ENCODE results near the gene PIK3CA. TPM values are rescaled to one million over a fixed set of nuclear protein-coding genes. Genes with fewer than 3 reads are reported as not detected.

The PIK3CA gene
- total RNA-seq, 2 experiments from 2014 or later = 57.1 to 63.1 TPM

GRCh38 chr3:179174316-179174715, 26.2 kb downstream of the PIK3CA start:
- no peaks in the 10 kb centered on the region for H3K36me3 ChIP-seq (ENCODE audit: insufficient read depth, low read length)
- CTCF ChIA-PET = no interaction called here
- peaks cover 3% of the 10 kb centered on the region for H3K4me1 ChIP-seq (ENCODE audit: insufficient read depth, low read length)
- peaks cover 15% of the 10 kb centered on the region for H3K9me3 Mint-ChIP-seq
- H3K27ac ChIP-seq (ENCODE audit: low read depth in 1 of 2, low read length in 2 of 2) = no peak overlapping the region
- no peak for TF ChIP-seq CTCF (IDR thresholded peaks at IDR 0.05)
- H3K27ac Mint-ChIP-seq = no peak overlapping the region
- H3K9me3 ChIP-seq (ENCODE audit: control insufficient read depth in 1 of 2, insufficient read depth in 1 of 2, low read length in 2 of 2) = no peaks in the 10 kb centered on the region
- POLR2A ChIA-PET = interaction anchor here (1.6 kb wide), 1 partner anchor 12 kb away, joined by 4 read pairs; no protein-coding TSS in a partner anchor
- no peak for DNase-seq
- H3K36me3 Mint-ChIP-seq (ENCODE audit: low read depth) = peaks cover 21% of the 10 kb centered on the region
- no peaks in the 10 kb centered on the region for H3K27me3 ChIP-seq (ENCODE audit: control insufficient read depth in 1 of 2, insufficient read depth in 2 of 2, low read length in 2 of 2)
- intact Hi-C loops (cut with DNase I, micrococcal nuclease) = no loop called here
- peaks cover 56% of the 10 kb centered on the region for H3K4me1 Mint-ChIP-seq (ENCODE audit: low read depth)
- no peak for ATAC-seq (ENCODE audit: poor library complexity)
- H3K27me3 Mint-ChIP-seq = no peaks in the 10 kb centered on the region
- no peak overlapping the region for H3K4me3 ChIP-seq (ENCODE audit: low read length)
- H3K4me3 Mint-ChIP-seq = no peak overlapping the region

GRCh38 chr3:179174898-179175297, 26.7 kb downstream of the PIK3CA start:
- Histone ChIP-seq H3K36me3 (ENCODE audit: insufficient read depth, low read length) (no peaks in the 10 kb centered on the region), H3K4me3 (ENCODE audit: low read length) (no peak overlapping the region), H3K27me3 (ENCODE audit: control insufficient read depth in 1 of 2, insufficient read depth in 2 of 2, low read length in 2 of 2) (no peaks in the 10 kb centered on the region), H3K27ac (ENCODE audit: low read depth in 1 of 2, low read length in 2 of 2) (no peak overlapping the region), H3K4me1 (ENCODE audit: insufficient read depth, low read length) (peaks cover 3% of the 10 kb centered on the region), H3K9me3 (ENCODE audit: control insufficient read depth in 1 of 2, insufficient read depth in 1 of 2, low read length in 2 of 2) (no peaks in the 10 kb centered on the region)
- Mint-ChIP-seq H3K4me3 (no peak overlapping the region), H3K9me3 (peaks cover 14% of the 10 kb centered on the region), H3K36me3 (ENCODE audit: low read depth) (peaks cover 16% of the 10 kb centered on the region), H3K4me1 (ENCODE audit: low read depth) (peaks cover 52% of the 10 kb centered on the region), H3K27me3 (no peaks in the 10 kb centered on the region), H3K27ac (no peak overlapping the region)
- DNase-seq (peak in 2 of 14 experiments; percentile 16 to 19), ATAC-seq (ENCODE audit: poor library complexity) (no peak)
- CTCF ChIA-PET = no interaction called here
- POLR2A ChIA-PET = interaction anchor here (1.2 to 1.6 kb wide), 2 partner anchors 11 to 26 kb away, joined by 3 to 4 read pairs; no protein-coding TSS in a partner anchor
- intact Hi-C loops (cut with DNase I, micrococcal nuclease) = no loop called here
- TF ChIP-seq CTCF (IDR thresholded peaks at IDR 0.05) = no peak

GRCh38 chr3:179175358-179175757, 27.2 kb downstream of the PIK3CA start:
- ATAC-seq (ENCODE audit: poor library complexity) (no peak), DNase-seq (no peak)
- Histone ChIP-seq H3K4me1 (ENCODE audit: insufficient read depth, low read length) (peaks cover 3% of the 10 kb centered on the region), H3K27ac (ENCODE audit: low read depth in 1 of 2, low read length in 2 of 2) (no peak overlapping the region), H3K36me3 (ENCODE audit: insufficient read depth, low read length) (no peaks in the 10 kb centered on the region), H3K9me3 (ENCODE audit: control insufficient read depth in 1 of 2, insufficient read depth in 1 of 2, low read length in 2 of 2) (no peaks in the 10 kb centered on the region), H3K27me3 (ENCODE audit: control insufficient read depth in 1 of 2, insufficient read depth in 2 of 2, low read length in 2 of 2) (no peaks in the 10 kb centered on the region), H3K4me3 (ENCODE audit: low read length) (no peak overlapping the region)
- ChIA-PET POLR2A (interaction anchor here (1.2 to 1.6 kb wide), 2 partner anchors 11 to 26 kb away, joined by 3 to 4 read pairs; no protein-coding TSS in a partner anchor), CTCF (no interaction called here)
- H3K27ac Mint-ChIP-seq = no peak overlapping the region
- H3K36me3 Mint-ChIP-seq (ENCODE audit: low read depth) = peaks cover 13% of the 10 kb centered on the region
- TF ChIP-seq CTCF (IDR thresholded peaks at IDR 0.05) = no peak
- H3K9me3 Mint-ChIP-seq = peaks cover 12% of the 10 kb centered on the region
- intact Hi-C loops (cut with DNase I, micrococcal nuclease) = no loop called here
- no peak overlapping the region for H3K4me3 Mint-ChIP-seq
- no peaks in the 10 kb centered on the region for H3K27me3 Mint-ChIP-seq
- peaks cover 50% of the 10 kb centered on the region for H3K4me1 Mint-ChIP-seq (ENCODE audit: low read depth)

Measured in CD4-positive, alpha-beta T cell (primary cell).